GM18507 (cell line): ENCODE results near the gene CACNG4.

Experiments
- DNase-seq: peaks from one replicate; pipeline ENCODE4 v3.0.0; 2011; ENCODE audit warnings: low read depth; ENCODE audit not compliant: insufficient read length; ENCODE audit errors: extremely low spot score
- FAIRE-seq: peaks from 2 replicates; lab custom pipeline; 2011; peaks lifted over from hg19 to GRCh38; lab: Jason Lieb, UNC

CACNG4 gene

GRCh38 chr17:67076290-67076689 is 111.8 kb downstream of the CACNG4 start:
- DNase-seq (no peak), FAIRE-seq (no peak)

- FAIRE-seq (no peak), DNase-seq (no peak)
These were observed 113.8 kb downstream of the CACNG4 start for GRCh38 chr17:67078292-67078691.

- no peak for FAIRE-seq
These were observed 115.0 kb downstream of the CACNG4 start for GRCh38 chr17:67079491-67079890.

GRCh38 chr17:67080804-67081203 is 116.3 kb downstream of the CACNG4 start:
- FAIRE-seq (no peak), DNase-seq (no peak)

More at GRCh38 chr17:67079491-67079890, 115.0 kb downstream of the CACNG4 start:
- DNase-seq, result no peak

- DNase-seq, result peak; percentile 17
- FAIRE-seq, result peak; percentile 69
These were observed 117.6 kb downstream of the CACNG4 start for GRCh38 chr17:67082107-67082506.
